ENCODE measurements around the gene PRKCE. TPM values are rescaled to one million over a fixed set of nuclear protein-coding genes. Genes with fewer than 3 reads are reported as not detected.

PRKCE gene
- total RNA-seq, 1 experiment from 2014 or later: 14.0 TPM

DNA sequence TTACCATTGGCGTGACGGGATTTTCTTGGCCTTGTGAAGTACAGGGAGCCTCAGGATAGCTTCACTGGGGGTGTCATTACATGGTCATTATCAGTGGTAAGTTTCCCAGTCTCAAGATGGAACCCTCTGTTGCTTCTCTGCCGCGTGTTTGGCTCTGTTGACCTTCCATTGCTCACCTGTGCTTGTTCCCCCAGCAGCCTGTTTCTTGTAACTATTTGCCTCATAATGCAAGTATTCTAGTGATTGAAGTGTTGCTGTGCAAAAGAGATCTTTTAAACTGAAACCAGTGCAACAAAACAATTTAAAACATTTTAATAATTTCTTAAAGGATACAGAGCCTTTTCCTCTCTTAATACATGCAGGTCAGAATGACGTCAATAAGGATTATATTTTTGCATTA, 24.6 kb downstream of the PRKCE start:
- CTCF ChIA-PET: no interaction called here
- intact Hi-C loops (cut with micrococcal nuclease; ENCODE audit: unreplicated experiment): no loop called here

GRCh38 chr2:45678791-45679348, 27.4 kb downstream of the PRKCE start:
- intact Hi-C loops (cut with micrococcal nuclease; ENCODE audit: unreplicated experiment): no loop called here
- BruUV-seq (replicated peaks): no TSS peak

More for the DNA sequence above, 24.6 kb downstream of the PRKCE start:
- ATAC-seq: no peak
- H3K4me3 ChIP-seq (ENCODE audit: low read depth in 2 of 2, low read length in 2 of 2): no peak overlapping the region
- no peak overlapping the region for H3K27ac ChIP-seq (ENCODE audit: low read length)
- no peaks in the 10 kb centered on the region for H3K27me3 ChIP-seq (ENCODE audit: control insufficient read depth, insufficient read depth, low read length)
- in situ Hi-C loops (cut with HindIII; ENCODE audit: low pct_unique_long_range_greater_than_20kb, low sequenced_read_pairs): no loop called here
- no peak for DNase-seq (ENCODE audit: low read depth, low spot score)
- no peak for TF ChIP-seq TCF7L2 (IDR thresholded peaks at IDR 0.05; ENCODE audit: low read depth, low read length)
- TF ChIP-seq POLR2AphosphoS5 (IDR thresholded peaks at IDR 0.05; ENCODE audit: low read depth, low read length): no peak
- TF ChIP-seq REST (IDR thresholded peaks at IDR 0.05; ENCODE audit: insufficient read depth in 1 of 2, low read depth in 2 of 2, low read length in 1 of 2): no peak
- TF ChIP-seq CTCF (IDR thresholded peaks at IDR 0.05): no peak
- TF ChIP-seq SIN3A (IDR thresholded peaks at IDR 0.05; ENCODE audit: borderline replicate concordance, insufficient read depth, low read depth, low read length): no peak
- H3K36me3 ChIP-seq (ENCODE audit: control insufficient read depth, insufficient read depth, low read length): no peaks in the 10 kb centered on the region
- no TSS peak for BruUV-seq (replicated peaks)
- POLR2A ChIA-PET: no interaction called here
- H3K9me3 ChIP-seq (ENCODE audit: control insufficient read depth, insufficient read depth, low read depth, low read length): no peaks in the 10 kb centered on the region
- H3K4me1 ChIP-seq (ENCODE audit: control insufficient read depth, insufficient read depth, low read length): no peaks in the 10 kb centered on the region

More at GRCh38 chr2:45678791-45679348, 27.4 kb downstream of the PRKCE start:
- Histone ChIP-seq H3K4me3 (ENCODE audit: low read depth in 2 of 2, low read length in 2 of 2) (no peak overlapping the region), H3K9me3 (ENCODE audit: control insufficient read depth, insufficient read depth, low read depth, low read length) (no peaks in the 10 kb centered on the region), H3K36me3 (ENCODE audit: control insufficient read depth, insufficient read depth, low read length) (no peaks in the 10 kb centered on the region), H3K27ac (ENCODE audit: low read length) (no peak overlapping the region), H3K27me3 (ENCODE audit: control insufficient read depth, insufficient read depth, low read length) (no peaks in the 10 kb centered on the region), H3K4me1 (ENCODE audit: control insufficient read depth, insufficient read depth, low read length) (peaks cover 6% of the 10 kb centered on the region)
- POLR2A ChIA-PET: interaction anchor here (0.6 kb wide), 1 partner anchor 24 kb away, joined by 4 read pairs; no protein-coding TSS in a partner anchor
- TF ChIP-seq TCF7L2 (IDR thresholded peaks at IDR 0.05; ENCODE audit: low read depth, low read length): no peak
- TF ChIP-seq CTCF (IDR thresholded peaks at IDR 0.05): no peak
- TF ChIP-seq POLR2AphosphoS5 (IDR thresholded peaks at IDR 0.05; ENCODE audit: low read depth, low read length): no peak
- no peak for TF ChIP-seq SIN3A (IDR thresholded peaks at IDR 0.05; ENCODE audit: borderline replicate concordance, insufficient read depth, low read depth, low read length)
- TF ChIP-seq REST (IDR thresholded peaks at IDR 0.05; ENCODE audit: insufficient read depth in 1 of 2, low read depth in 2 of 2, low read length in 1 of 2): no peak
- CTCF ChIA-PET: no interaction called here
- in situ Hi-C loops (cut with HindIII; ENCODE audit: low pct_unique_long_range_greater_than_20kb, low sequenced_read_pairs): no loop called here
- no peak for DNase-seq (ENCODE audit: low read depth, low spot score)
- ATAC-seq: no peak
